HepG2 (cell line): ENCODE measurements around the gene GRHL1. TPM values are rescaled to one million over a fixed set of nuclear protein-coding genes. Genes with fewer than 3 reads are reported as not detected.
A peak's percentile ranks its signal among the peaks of the same experiment; 100 is the strongest.

Experiments used
- AHR ChIP-seq: IDR thresholded peaks from 2 replicates; pipeline ENCODE4 v1.6.1; 2018; ENCODE audit warnings: missing genetic modification reagents, missing compliant biosample characterization
- CCDC6 ChIP-seq: sonication (generic); formaldehyde crosslinking; IDR thresholded peaks from 2 replicates; pipeline ENCODE4 v1.8.1; 2022; ENCODE audit warnings: mild to moderate bottlenecking, missing genetic modification reagents, moderate library complexity
- CEBPG ChIP-seq: IDR thresholded peaks from 2 replicates; pipeline ENCODE4 v1.6.1; 2016
- ESRRA ChIP-seq: sonication (generic); formaldehyde crosslinking; IDR thresholded peaks from 2 replicates; pipeline ENCODE4 v1.5.1; 2020; ENCODE audit warnings: mild to moderate bottlenecking, low read depth, missing genetic modification reagents
- HNRNPK ChIP-seq: fragments of 200-400 bp; formaldehyde crosslinking; IDR thresholded peaks from 2 replicates; pipeline ENCODE4 v1.6.1; 2018; ENCODE audit warnings: low read length, low read depth, moderate library complexity, mild to moderate bottlenecking; ENCODE audit not compliant: poor library complexity, severe bottlenecking
- KLF12 ChIP-seq: sonication (generic); formaldehyde crosslinking; IDR thresholded peaks from 2 replicates; pipeline ENCODE4 v1.4.0; 2020; ENCODE audit warnings: missing genetic modification reagents, borderline replicate concordance
- MED1 ChIP-seq: sonication (generic); formaldehyde crosslinking; IDR thresholded peaks from 2 replicates; pipeline ENCODE4 v1.4.0; 2020; ENCODE audit warnings: missing genetic modification reagents
- MEIS1 ChIP-seq: sonication (generic); formaldehyde crosslinking; IDR thresholded peaks from 2 replicates; pipeline ENCODE4 v1.9.0; 2021; ENCODE audit warnings: mild to moderate bottlenecking, missing genetic modification reagents, moderate library complexity, borderline replicate concordance
- MTA1 ChIP-seq: sonication (generic); formaldehyde crosslinking; IDR thresholded peaks from 2 replicates; pipeline ENCODE4 v1.4.0; 2020; ENCODE audit warnings: missing genetic modification reagents, mild to moderate bottlenecking, borderline replicate concordance
- PHF21A ChIP-seq: sonication (generic); formaldehyde crosslinking; IDR thresholded peaks from 2 replicates; pipeline ENCODE4 v1.5.0; 2020; ENCODE audit warnings: mild to moderate bottlenecking, missing genetic modification reagents
- PHF5A ChIP-seq: IDR thresholded peaks from one replicate; pipeline ENCODE4 v1.6.1; 2018; ENCODE audit warnings: low read depth, missing genetic modification reagents; ENCODE audit not compliant: unreplicated experiment
- RARG ChIP-seq: sonication (generic); formaldehyde crosslinking; IDR thresholded peaks from 2 replicates; pipeline ENCODE4 v1.4.0; 2020; ENCODE audit warnings: low read depth, mild to moderate bottlenecking, missing genetic modification reagents
- SALL2 ChIP-seq: sonication (generic); formaldehyde crosslinking; IDR thresholded peaks from 2 replicates; pipeline ENCODE4 v1.8.1; 2023; ENCODE audit warnings: mild to moderate bottlenecking, missing genetic modification reagents, inconsistent platforms
- SNAPC5 ChIP-seq: sonication (generic); formaldehyde crosslinking; IDR thresholded peaks from 2 replicates; pipeline ENCODE4 v1.8.1; 2023; ENCODE audit warnings: mild to moderate bottlenecking, missing genetic modification reagents, borderline replicate concordance
- SP1 ChIP-seq, 2 experiments: fragments of 450-650 bp in 1 of 2; sonication (generic) in 1 of 2; formaldehyde crosslinking in 1 of 2; IDR thresholded peaks; 2 replicates each; pipeline versions ENCODE4 v1.4.0 to v1.6.1; 2016 to 2020; ENCODE audit warnings: missing genetic modification reagents in 1 of 2
- TAF1 ChIP-seq: sonication (generic); formaldehyde crosslinking; IDR thresholded peaks from 2 replicates; pipeline ENCODE4 v1.4.0; 2020; ENCODE audit warnings: missing genetic modification reagents
- THAP11 ChIP-seq: IDR thresholded peaks from 2 replicates; pipeline ENCODE4 v1.6.1; 2016; ENCODE audit warnings: missing biosample characterization, missing genetic modification reagents
- TIGD3 ChIP-seq: sonication (generic); formaldehyde crosslinking; IDR thresholded peaks from 2 replicates; pipeline ENCODE4 v1.5.1; 2020; ENCODE audit warnings: mild to moderate bottlenecking, missing genetic modification reagents, borderline replicate concordance
- ZFP36L2 ChIP-seq: sonication (generic); formaldehyde crosslinking; IDR thresholded peaks from 2 replicates; pipeline ENCODE4 v1.4.0; 2020; ENCODE audit warnings: missing genetic modification reagents
- ZNF224 ChIP-seq: sonication (generic); formaldehyde crosslinking; IDR thresholded peaks from 2 replicates; pipeline ENCODE4 v1.5.0; 2020; ENCODE audit warnings: mild to moderate bottlenecking, missing genetic modification reagents
- ZNF317 ChIP-seq: sonication (generic); formaldehyde crosslinking; IDR thresholded peaks from 2 replicates; pipeline ENCODE4 v1.5.0; 2020; ENCODE audit warnings: mild to moderate bottlenecking, missing genetic modification reagents
- ZNF430 ChIP-seq: sonication (generic); formaldehyde crosslinking; IDR thresholded peaks from 2 replicates; pipeline ENCODE4 v1.9.0; 2021; ENCODE audit warnings: mild to moderate bottlenecking, missing genetic modification reagents
- ZNF552 ChIP-seq: sonication (generic); formaldehyde crosslinking; IDR thresholded peaks from 2 replicates; pipeline ENCODE4 v1.9.0; 2022; ENCODE audit warnings: missing genetic modification reagents, mild to moderate bottlenecking, borderline replicate concordance
- ZNF557 ChIP-seq: sonication (generic); formaldehyde crosslinking; IDR thresholded peaks from 2 replicates; pipeline ENCODE4 v1.4.0; 2020; ENCODE audit warnings: missing genetic modification reagents
- ZNF672 ChIP-seq: sonication (generic); formaldehyde crosslinking; IDR thresholded peaks from 2 replicates; pipeline ENCODE4 v1.8.1; 2022; ENCODE audit warnings: missing genetic modification reagents
- ZNF687 ChIP-seq: sonication (generic); formaldehyde crosslinking; IDR thresholded peaks from 2 replicates; pipeline ENCODE4 v1.5.1; 2020; ENCODE audit warnings: mild to moderate bottlenecking, missing genetic modification reagents, moderate library complexity
- ZNF891 ChIP-seq: sonication (generic); formaldehyde crosslinking; IDR thresholded peaks from 2 replicates; pipeline ENCODE4 v1.5.0; 2020; ENCODE audit warnings: mild to moderate bottlenecking, missing genetic modification reagents
- polyA plus RNA-seq, 8 experiments: library from polyadenylated mRNA; depleted of rRNA in 3 of 8; stranded (reverse) in 7 of 8; unstranded in 1 of 8; fragments of >200 nt; fragmentation: Illumina TruSeq in 4 of 8; extraction: Trizol in 4 of 8; gene quantifications; 2 replicates each; pipeline versions ENCODE4 v1.2.1 to v1.2.3, GENCODE V29; 2011 to 2016; ENCODE audit warnings: low read depth in 4 of 8, missing spikeins in 1 of 8, mixed read lengths in 1 of 8; ENCODE audit not compliant: insufficient read depth in 1 of 8
- total RNA-seq, 5 experiments: library from RNA; depleted of rRNA; stranded (reverse); fragments of >200 nt; fragmentation: Illumina TruSeq; extraction: Trizol; gene quantifications; 2 replicates each; pipeline ENCODE4 v1.2.3, GENCODE V29; 2016; ENCODE audit warnings: low read depth in 1 of 5

Gene GRHL1
- total and polyA plus RNA-seq, 2 of the 13 experiments (the other 11 are each of a cell fraction or from before 2014, with no cell fraction given) = 9.3 to 12.0 TPM

- TF ChIP-seq SNAPC5 (CRISPR knock-in tag) = peak; percentile 68; the same call in 1 of the 2 replicates
- TF ChIP-seq TIGD3 = 0 out of 2 replicates have a peak, but pooled peaks have one; percentile 52
- peak; percentile 84 for TF ChIP-seq MED1
- no peak; the same call in 1 of the 2 replicates for TF ChIP-seq PHF21A
- TF ChIP-seq PHF5A (CRISPR knock-in tag) = no peak
- TF ChIP-seq ZNF557 (CRISPR knock-in tag) = peak; percentile 99
- peak; percentile 73 for TF ChIP-seq ZNF687 (CRISPR knock-in tag)
- TF ChIP-seq ZNF891 (CRISPR knock-in tag) = peak; percentile 93
- no peak for TF ChIP-seq RARG (CRISPR knock-in tag)
- TF ChIP-seq SALL2 (CRISPR knock-in tag) = peak; percentile 95
- peak; percentile 56 for TF ChIP-seq ESRRA (CRISPR knock-in tag)
- no peak for TF ChIP-seq CEBPG (CRISPR knock-in tag)
- TF ChIP-seq ZFP36L2 (CRISPR knock-in tag) = peak; percentile 77; the same call in 1 of the 2 replicates
- no peak for TF ChIP-seq ZNF317 (CRISPR knock-in tag)
- no peak for TF ChIP-seq HNRNPK
- peak; percentile 98; the same call in 1 of the 2 replicates for TF ChIP-seq ZNF552 (CRISPR knock-in tag)
- TF ChIP-seq MEIS1 = peak; percentile 37; the same call in 1 of the 2 replicates
- TF ChIP-seq AHR (CRISPR knock-in tag) = no peak
- no peak for TF ChIP-seq SP1 (IDR thresholded peaks at IDR 0.05)
- peak; percentile 88 for TF ChIP-seq SP1 (CRISPR knock-in tag; IDR thresholded peaks at IDR 0.05)
- 0 out of 2 replicates have a peak, but pooled peaks have one; percentile 13 for TF ChIP-seq MTA1
- TF ChIP-seq CCDC6 = peak; percentile 94; the same call in 1 of the 2 replicates
- peak; percentile 99 for TF ChIP-seq KLF12 (CRISPR knock-in tag)
- peak; percentile 75 for TF ChIP-seq THAP11
- TF ChIP-seq ZNF224 (CRISPR knock-in tag) = no peak
- peak; percentile 37; the same call in 1 of the 2 replicates for TF ChIP-seq TAF1 (CRISPR knock-in tag)
- peak; percentile 78; the same call in 1 of the 2 replicates for TF ChIP-seq ZNF672 (CRISPR knock-in tag)
- TF ChIP-seq ZNF430 (CRISPR knock-in tag) = peak; percentile 95
Measured at GRCh38 chr2:10043256-10043905, 91.9 kb downstream of the GRHL1 start, which contains the start of gene KLF11 (continued).
